Ramos (cell line): ENCODE results near the gene CD82.

Source experiments
- in situ Hi-C: fragments of 300-500 bp; cut with MboI; formaldehyde crosslinking; loops from one replicate; pipeline ENCODE4 v1.14.3; 2022; ENCODE audit warnings: low sequenced_read_pairs; ENCODE audit not compliant: unreplicated experiment

The CD82 gene

DNA sequence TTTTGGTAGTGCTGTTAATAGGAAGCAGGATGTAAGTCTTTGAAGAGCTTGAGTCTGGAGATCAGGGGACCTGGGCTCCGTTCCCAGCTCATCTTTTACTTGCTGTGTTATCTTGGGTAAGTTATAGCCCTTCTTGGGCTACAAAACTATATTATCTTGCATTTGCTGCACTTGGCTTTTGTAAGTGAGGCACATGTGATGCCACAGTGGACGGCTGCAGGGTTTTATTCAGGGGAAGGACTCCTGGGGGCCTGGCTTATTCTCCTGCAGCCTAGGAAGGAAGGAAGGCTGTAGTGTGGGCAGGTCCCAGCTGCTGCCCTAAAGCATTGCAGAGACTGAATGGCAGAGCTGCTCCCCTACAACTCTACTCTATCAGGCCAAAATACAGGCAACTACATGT lies 6.4 kb downstream of the CD82 start:
- in situ Hi-C loops = no loop called here

DNA sequence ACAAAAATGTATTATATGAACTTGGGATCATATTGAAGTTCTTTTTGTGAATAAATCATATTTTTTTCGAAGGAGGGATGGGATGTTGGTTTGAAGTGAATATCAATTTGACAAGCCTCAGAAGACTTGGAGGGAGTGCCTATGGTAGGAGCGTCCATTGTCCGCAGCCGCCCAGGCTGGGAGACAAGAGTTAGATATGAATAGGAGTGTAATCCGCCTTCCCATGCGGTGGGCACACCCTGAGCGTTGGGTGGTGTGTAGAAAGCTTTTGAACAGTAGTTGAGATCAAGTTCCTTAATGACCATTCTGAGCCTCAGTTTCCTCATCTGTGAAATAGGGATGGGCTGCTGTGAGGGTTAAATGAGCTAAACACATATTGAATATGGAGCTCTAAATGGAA lies 7.0 kb downstream of the CD82 start:
- in situ Hi-C loops = no loop called here

DNA sequence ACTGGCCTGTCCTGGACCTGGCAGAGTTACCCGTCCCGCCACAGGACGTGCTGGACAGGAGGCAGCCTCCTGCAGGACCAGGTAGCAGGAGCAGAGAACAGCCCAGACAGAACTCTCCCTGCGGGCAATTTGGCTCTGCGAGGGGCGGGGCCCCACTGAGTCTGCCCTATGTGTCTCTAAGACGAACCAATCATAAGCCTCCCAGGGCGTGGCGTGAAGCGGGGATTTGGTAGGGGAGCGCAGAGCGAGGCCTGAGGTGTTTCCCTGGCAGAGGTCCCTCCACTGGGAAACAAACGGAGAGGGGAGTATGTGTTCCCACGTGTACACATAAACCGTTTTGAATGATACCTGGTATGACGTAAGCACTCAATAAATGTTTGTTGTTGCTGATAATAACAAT lies 7.4 kb downstream of the CD82 start:
- in situ Hi-C loops = no loop called here

DNA sequence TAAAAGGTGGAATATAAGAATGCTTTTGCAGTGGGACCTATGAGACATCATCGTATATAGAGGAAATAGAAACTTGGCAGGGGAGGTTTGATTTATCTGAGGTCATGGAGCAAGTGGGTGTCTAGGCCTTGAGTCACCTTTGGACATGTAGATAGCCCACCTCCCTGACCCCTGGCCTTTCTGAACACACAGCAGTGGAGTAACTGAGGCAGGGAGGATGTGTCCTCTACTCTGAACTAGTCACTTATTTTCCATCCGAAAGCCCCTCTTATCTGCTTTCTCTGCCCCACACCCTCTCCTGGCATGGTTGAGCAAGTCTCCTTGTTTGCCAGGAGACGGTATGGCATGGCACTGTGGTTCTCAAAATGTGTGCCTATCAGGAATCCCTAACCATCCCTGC lies 7.9 kb downstream of the CD82 start:
- in situ Hi-C loops = no loop called here

DNA sequence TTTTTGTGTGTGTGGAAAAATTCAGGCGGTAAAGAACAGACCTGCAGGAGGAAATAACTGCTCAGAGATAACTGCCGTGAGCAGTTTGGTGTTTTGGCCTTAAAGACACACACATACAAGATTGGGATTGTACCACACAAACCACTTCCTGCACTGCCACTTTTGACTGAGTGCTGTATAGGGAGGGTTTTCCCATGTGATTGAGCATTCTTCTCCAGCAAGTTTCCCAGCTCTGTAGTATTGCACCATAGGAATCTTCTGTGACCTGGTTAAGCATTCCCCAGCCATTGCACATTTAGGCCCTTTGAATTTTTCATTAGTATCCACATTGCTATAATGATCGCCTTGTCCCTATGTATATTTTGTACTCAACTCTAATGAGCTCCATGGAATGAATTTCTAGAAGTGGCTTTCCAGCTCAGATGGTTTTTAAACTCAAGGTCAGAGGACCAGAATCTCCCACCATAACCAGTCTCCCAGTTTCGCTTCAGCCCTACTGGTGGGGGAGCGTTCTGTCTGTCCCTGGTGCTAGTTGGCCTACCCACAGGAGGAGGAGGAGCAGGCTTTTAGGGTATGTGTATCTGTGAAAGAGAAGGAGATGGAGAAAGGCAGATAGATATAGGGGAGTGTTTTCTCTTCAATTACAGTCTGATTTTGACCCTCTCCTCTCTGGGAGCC lies 9.3 kb downstream of the CD82 start:
- in situ Hi-C loops = no loop called here

DNA sequence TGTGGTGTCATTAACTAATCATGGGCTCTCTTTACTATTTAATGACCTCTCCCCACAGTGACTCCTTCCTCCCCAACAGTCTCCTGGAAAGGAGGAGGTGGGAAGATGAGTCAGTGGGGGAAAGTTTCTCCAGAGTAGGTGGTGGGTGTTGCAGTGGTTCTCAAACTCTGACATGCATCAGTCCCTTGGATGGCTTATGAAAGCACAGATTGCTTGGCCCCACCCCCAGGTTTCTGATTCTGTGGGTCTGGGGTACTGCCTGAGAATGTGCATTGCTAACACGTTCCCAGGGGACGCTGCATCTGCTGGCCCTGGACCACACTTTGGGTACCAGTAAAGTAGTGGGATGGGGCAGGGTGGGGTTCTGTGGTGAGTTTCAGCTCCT lies 9.8 kb downstream of the CD82 start:
- in situ Hi-C loops = no loop called here

DNA sequence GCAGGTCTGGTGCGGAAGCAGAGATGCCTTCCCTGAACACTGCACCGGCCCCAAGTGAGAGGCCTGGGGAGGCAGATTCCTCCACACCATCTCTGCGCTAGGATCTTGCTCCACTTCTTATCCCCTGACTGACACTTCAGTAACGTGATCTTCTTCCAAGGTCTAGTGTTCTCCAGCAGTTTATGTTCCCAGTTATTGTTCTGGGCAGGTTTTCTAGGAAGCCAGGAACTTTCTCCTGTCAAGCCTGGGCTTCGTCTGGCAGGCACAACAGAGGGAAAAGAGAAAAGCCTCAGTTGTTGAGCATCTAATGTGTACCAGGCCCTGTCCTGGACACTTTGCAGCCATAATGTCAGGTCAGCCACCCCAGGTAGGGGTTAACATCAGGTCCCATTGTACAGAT lies 10.5 kb downstream of the CD82 start:
- in situ Hi-C loops = no loop called here

DNA sequence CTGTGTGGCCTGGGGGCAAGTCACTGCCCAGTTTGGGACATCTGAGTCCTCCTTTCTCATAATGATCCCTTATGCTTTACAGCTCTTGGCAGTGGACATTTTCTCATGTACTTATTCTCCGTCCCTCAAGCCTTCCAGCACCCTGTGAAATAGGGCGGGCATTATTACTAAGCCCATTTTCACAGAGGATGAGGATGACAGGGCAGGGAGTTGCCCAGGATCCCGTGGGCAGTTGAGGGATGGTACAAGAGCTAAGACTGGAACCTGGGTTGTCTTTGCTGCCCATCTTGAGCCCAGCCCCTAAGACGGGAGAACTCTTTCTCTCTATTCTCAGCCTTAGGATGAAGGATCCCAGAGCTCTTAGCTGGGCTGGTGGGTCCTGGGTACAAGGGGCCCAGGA lies 11.2 kb downstream of the CD82 start:
- in situ Hi-C loops = no loop called here

DNA sequence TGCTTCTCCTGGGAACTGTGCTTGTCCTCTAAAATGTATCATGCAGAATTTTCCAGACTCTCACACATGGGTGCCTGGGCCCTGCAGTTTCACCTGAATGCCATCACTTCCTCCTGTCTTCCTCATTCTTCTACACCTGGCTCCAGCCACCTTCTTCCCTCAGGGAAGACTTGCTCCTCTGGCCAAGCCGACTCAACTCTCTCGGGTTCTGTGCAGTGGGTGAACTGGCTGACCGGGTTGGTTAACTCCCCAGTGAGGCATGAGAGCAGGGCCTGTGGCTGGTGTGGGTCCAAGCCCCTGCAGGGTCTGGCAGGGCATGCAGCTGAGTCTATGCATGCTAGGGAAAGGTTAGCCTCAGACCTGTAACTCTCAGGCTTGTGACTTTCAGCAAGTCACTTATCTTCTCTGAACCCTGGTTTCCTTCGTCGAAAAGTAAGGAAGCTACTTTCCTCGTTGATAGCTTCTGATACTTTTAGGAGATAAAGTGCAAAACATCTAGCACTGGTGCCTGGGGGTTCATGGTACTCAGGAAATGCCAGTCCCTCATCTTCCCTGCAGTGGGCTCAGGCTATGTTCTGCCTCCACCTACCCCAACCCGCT lies 11.9 kb downstream of the CD82 start:
- in situ Hi-C loops = no loop called here

DNA sequence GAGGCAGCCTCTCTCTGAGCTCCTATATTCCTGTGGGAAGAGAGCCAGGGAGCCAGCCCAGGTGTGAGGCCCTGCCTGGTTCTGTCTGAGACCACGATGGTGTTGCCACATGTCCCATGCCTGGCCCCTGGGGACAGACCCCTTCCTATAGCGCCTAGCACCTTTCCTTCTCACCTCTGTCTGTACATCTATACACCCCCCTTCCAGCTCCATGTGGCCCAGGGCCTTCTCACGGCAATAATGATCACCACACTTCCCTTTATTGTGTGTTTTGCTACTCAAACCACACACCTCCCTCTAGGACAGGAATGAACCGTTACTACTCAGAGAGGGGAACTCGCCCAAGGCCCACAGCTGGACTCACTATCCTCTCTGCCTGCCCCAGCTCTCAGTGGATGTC lies 12.8 kb downstream of the CD82 start:
- in situ Hi-C loops = no loop called here

DNA sequence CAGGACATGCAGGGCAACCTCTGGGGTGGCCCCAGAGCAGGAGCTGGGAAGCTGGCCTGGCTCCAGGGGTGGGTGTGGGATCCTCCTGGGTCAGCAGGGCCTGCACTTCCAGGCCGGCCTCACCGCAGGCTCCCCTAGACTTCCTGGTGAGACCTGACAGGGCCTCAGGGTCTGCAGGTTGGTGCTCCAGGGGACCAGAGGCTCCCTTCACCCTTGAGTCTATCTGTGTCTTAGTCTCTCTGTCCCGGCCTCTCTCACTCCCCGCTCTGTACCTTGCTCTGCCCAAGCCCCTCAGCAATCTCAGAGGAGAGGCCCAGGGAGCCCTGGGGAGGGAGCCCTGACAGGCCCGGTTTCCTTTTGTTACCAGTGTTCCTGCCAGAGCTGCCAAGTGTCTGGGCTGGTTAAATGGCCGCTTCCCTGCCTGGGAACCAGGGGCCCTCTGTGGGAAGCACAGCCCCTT lies 13.9 kb downstream of the CD82 start:
- in situ Hi-C loops = no loop called here

DNA sequence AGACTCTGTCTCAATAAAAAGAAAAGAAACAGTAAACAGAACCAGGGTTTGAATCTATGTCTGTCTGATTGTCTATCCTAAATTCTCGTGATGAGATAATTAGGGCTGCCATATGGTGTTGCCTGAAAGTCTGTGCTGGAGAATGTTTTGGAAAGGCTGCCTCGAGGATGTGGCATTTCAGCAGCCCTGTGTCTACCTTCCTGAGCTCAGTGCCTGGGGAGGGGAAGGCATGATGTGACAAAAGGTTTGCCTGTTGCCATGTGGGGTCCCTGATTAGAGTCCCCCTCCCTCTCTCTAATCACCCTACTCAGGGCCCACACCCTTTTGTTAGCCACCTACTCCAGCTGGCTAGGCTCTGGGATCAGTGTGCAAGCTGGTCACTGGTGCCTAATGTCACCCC lies 15.2 kb downstream of the CD82 start:
- in situ Hi-C loops = no loop called here

DNA sequence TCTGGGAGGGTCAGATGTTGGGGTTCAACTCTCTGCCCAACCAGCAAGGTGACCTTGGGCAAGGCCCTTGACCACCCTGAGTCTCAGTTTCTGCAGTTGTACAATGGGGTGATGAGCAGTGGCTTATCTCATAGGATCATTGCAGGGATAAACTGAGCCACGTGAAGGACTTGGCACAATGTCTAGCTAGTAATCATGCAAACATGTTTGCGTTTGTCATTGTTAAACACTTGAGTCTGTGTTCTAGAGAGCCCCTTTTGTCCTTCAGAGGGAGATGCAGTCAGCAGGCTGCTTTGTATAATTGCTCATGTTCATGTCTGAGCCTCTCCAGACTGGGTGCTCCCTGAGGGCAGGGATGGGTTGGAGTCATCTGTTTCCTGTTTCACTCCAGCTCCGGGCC lies 15.8 kb downstream of the CD82 start:
- in situ Hi-C loops = no loop called here

DNA sequence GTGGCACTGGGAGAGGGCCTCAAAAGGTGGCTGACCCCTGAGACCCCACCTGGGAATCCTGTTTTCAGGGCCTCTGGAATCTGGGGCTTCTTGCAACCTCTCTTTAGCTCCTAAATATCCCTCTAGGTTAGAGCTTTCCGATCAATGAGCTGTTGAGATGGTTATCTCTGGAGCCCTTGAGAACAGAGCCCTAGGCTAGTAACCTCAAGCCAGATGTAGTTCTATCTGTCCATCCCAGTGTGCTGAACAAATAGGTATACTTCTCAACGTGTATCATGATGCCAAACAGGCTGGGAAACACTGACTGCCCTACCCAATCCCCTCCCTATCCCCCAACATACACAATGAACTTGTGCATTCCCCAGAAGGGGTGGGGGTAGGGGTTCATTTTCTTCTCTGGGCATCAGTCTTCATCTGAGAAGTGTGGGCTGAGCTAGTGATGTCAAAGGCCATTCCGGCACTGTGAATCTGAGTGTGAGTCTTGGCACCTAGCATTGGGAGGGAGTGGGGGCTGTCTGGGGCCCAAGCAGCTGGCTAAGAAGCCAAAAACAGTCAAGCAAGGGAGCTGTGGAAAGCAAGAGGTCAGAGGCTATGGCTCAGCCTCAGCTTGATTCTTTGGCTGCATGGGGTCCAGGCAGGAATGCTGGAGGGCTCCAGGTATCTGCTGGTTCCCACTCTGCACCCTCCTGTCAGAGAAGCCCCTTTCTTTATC lies 17.3 kb downstream of the CD82 start:
- in situ Hi-C loops = no loop called here

DNA sequence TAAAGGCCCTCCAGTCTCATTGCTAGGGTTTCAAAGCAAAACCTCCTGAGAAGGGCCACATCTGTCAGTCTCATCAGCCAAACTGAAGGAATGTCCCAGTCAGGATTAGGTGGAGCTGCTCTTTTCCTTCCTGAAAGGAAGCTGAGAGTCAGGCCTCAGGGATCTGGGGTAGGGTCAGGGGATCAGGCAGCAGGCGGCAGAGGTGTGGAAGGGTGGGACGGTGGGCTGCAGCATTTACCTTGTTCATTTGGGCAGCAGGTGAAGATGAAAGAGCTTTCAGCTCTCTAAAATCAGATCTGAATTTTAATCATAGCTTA lies 17.8 kb downstream of the CD82 start:
- in situ Hi-C loops = no loop called here

DNA sequence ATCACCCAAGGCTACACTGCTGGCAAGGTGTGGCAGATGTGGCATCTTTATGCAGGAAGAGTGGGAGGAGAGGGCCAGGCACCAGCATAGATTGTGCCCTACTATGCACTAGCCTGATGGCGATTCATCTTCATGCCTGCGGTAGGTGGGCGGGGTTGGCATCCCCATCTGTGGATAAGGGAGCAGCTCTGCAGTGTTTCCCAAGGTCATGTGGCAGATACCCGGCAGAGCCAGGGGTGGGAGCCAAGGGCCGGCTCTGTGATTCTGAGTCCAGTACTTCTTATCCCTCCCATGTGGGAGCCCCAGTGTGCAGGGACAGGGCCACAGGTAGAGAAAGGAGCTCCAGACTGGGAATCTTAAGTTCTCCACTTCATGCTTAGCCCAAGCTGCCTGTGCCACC lies 20.0 kb downstream of the CD82 start:
- in situ Hi-C loops = no loop called here

DNA sequence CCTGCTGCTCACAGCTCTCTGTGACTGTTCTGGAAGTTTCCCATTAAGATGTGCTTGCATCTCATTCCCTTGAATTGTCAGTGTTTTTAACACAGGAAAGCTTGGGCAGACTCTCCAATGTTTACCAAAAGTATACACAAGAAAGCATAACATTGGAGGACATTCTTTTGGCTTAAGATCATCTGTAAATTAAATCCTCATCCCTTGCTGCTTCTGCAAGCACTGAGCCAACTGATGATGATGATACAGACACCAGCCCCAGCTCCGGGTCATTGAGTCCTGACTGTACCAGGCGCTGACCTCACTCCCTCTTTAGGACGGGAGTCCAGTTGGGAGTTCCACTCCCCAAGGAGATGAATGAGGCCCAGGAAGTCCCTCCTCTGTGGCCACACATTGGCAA lies 23.8 kb downstream of the CD82 start:
- in situ Hi-C loops = no loop called here

DNA sequence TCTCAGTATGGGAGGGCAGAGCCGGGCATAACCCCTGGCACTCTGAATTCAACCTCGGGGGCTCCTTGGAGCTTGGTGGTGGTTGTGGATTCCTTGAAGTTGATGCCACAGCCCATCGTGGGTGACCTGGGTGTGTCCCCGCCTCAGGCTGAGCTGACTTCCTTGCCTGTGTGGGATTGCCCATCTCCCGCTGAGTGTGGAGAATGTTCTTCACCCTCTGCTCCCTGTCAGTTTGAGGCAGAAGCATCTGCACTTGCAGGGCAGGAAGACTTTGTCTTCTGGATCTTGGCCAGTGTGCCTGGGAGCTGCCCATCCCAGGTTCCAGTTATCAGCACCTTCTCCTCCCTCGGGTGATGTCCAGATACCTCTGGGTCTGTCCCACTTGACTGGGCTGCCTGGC lies 25.3 kb downstream of the CD82 start:
- in situ Hi-C loops = no loop called here

DNA sequence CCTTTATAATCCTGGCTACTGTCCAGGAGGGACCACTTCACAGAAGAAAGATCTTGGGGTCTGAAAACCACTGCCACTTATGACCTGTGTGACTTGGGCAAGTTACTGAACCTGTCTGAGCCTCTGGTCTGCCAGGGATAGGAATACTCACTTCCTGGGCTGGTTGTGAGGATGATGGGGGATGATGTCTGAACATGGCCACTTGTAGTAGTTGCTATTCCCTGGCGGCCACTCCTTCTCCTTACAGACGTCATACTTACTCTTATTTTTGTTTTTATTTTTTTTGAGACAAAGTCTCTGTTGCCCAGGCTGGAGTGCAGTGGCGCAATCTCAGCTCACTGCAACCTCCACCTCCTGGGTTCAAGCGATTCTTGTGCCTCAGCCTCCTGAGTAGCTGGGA lies 26.1 kb downstream of the CD82 start:
- in situ Hi-C loops = no loop called here

DNA sequence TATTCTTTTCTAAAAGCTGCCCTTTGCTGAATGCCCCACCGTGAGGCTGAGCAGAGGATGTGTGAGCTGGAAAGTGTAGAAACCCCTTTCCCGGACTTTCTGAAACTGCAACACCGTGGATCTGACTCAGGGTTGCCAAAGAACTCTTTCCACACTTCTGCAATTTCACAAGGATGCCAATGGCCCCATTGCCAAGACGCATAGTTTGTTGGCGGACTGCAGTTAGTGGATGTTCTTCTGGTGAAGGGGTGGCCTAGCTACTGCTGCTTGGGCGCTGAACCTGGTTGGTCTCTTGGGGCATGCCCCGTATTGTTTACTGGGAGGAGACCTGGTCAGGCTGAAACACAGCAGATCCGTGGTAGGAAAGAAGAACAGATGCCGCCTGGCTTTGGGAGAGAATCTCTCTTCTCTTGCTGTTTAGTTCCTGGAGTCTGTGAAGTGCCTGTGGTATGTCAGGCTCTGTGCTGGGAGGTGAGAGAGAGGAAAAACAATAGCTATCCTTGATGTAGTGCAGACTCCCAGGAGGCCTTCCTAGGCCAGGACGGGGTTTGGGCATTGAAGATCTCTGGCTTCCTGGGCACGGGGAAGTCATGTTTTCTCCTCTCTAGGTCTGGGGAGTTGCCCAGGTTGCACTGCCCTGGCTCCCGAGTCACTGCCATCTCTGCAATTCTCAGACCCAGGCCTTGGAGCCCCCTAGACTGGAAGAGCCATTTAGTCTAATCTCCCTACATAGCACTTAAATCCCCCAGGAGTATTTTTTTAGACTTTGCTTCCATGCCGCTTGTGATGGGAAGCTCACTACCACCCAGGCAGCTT lies 26.9 kb downstream of the CD82 start:
- in situ Hi-C loops = no loop called here

DNA sequence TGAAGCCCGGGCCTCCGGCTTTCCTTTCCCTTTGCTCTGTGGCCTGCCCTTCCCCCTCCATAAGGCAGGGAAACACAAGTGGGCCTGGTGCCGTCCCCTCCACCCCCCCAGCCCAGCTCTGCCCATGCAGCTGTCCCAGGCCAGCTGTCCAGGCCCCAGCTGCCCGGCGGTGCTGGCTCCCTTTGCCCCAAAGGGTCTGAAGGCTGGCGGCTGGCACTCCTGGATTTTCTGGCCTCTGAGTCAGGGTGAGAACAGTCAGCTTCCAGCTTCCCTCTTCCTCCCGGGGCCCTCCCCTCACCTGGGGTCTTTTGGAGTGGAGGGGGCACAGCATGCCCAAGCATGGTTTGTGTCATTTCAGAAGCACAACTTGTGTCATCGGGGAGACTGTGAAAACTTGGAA lies 27.8 kb downstream of the CD82 start:
- in situ Hi-C loops = no loop called here
